ENCODE measurements around the gene SMYD3.
"Not testable (repeated sequence)": the region's sequence is repeated elsewhere in the genome, so short reads cannot be mapped to it uniquely, and the experiment has no call there.

SMYD3 gene

GRCh38 chr1:245807954-245808719 is 698.9 kb downstream of the SMYD3 start:
- no peak for DNase-seq

- no peak for DNase-seq
These were observed 699.8 kb downstream of the SMYD3 start for GRCh38 chr1:245807306-245807705.

GRCh38 chr1:245805532-245805931 is 701.5 kb downstream of the SMYD3 start:
- no peak for DNase-seq

DNA sequence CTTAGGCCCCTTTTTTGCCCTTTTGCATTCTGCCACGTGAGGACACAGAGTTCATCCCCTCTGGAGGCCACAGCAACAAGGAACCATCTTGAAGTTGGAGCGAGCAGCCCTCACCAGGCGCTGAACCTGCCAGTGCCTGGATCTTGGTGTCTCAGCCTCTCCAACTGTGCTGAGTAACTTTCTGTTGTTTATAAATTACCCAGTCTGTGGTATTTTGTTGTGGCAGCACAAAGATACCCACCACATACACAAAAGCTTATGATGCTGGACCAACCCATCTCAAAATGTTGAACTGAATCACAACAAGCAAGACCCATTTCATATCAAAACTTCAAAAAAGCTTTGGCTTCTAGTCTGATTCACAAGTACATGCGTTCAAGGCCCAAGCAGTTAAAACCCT is 702.4 kb downstream of the SMYD3 start:
- no peak for DNase-seq

- DNase-seq, result no peak
These were observed 703.4 kb downstream of the SMYD3 start for GRCh38 chr1:245803666-245804037.

DNA sequence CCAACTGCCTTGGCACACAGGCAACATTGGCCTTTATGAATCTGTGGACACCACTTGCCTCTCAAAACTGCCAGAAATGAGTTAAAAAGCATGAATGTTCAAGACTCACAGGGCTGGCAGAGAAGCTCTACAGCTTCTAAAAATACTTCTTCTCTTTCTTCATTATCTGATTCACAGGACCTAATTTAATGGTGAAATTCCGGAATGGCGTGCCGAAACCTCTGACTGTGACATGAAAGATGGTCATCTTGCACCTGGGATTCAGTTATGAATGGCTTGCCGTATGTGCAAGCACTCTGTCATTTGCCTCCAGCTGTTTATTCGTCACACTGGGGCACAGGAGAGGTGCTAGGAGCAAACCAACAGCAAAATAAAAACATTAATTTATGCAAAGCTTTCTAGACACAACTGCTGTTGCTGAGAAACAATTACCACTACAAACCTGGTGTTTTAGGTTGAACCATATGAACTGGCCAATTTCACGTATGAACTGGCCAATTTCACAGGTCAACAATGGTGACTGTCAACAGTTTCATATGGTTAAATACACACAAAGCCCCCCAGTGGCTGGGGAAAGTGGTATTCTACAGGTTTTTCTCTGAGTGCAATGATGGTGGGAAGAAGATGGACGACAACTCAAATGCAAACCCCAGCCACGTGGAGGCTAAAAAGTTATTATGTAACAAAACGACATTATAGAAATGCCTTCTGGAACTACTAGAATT is 704.0 kb downstream of the SMYD3 start:
- DNase-seq, result no peak

- no peak for DNase-seq
These were observed 706.0 kb downstream of the SMYD3 start for GRCh38 chr1:245800901-245801605.

- no peak for DNase-seq
These were observed 708.7 kb downstream of the SMYD3 start for GRCh38 chr1:245798349-245798711.

DNA sequence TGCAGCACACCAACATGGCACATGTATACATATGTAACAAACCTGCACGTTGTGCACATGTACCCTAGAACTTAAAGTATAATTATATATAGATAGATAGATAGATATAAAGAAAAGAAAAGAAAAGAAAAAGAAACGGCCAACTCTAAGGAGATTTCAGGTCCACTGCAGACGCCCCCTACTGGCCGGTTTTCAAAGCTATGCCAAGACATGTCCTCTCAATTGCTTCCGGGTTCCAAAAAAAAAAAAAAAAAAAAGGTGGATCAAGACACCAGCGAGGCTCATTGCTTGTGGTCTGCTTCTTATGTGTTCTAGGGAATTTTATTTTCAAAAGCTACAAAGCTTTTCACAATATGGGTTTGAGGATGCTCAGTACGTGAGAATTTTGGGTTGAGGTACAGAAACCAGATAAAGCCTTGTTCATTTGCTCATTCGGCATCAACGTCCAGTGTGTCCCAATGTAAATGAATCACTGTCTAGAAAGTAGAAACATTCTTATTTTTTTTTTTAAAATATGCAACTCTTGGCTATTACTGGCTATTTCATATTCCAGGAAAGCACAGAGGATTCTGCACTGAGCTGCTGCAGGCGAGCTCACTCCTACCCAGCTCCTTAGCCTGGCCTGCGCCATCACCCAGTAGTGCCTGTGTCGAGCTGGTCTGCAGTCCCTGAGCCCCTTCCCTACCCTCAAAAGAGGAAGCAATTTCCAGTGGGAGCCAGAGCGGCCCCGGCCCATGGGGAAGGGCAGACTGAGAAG is 709.3 kb downstream of the SMYD3 start:
- no peak for DNase-seq

GRCh38 chr1:245791410-245792312 is 715.4 kb downstream of the SMYD3 start:
- DNase-seq, result no peak

DNA sequence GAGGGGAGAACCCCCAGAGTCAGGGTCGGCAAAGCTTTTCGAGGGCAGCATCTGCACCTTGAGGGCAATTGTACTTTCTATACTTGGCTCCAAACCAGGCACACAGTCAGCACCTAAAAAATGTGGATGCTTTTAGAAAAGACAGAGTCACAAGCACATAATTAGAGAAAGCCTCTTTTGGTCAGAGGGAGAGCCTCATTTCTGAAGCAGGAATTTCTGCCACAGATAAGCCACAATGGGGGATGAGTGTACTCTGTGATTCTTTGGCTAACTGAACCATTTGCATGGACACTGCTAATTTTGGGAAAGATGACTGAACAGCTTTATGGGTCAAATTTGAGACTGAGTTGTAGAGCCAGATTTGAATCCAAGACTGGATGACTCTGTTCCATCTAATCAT is 716.6 kb downstream of the SMYD3 start:
- DNase-seq, result no peak

DNA sequence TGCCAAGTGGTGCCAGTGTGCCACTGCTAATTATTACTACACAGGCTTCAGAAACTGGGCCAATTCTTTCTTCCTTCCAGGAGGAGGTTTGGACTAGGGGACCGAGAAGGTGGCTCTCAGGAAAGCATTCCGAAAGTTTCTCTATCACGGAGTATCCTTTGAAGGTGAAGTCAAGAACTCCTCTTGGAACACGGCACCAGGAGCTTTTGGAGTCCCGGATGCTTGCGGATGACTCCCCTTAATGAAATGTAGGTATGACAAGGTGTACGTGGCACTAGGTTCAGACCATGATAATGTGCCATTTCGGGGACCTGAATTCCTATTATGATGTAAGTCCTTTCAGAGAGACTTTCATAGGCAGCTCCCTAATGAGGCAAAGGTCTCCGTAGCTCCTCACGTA is 718.2 kb downstream of the SMYD3 start:
- no peak for DNase-seq

- DNase-seq, result no peak
These were observed 718.8 kb downstream of the SMYD3 start for GRCh38 chr1:245788269-245788668.

- DNase-seq, result no peak
These were observed 720.1 kb downstream of the SMYD3 start for GRCh38 chr1:245786948-245787347.

- no peak for DNase-seq
These were observed 727.0 kb downstream of the SMYD3 start for GRCh38 chr1:245779797-245780755.

DNA sequence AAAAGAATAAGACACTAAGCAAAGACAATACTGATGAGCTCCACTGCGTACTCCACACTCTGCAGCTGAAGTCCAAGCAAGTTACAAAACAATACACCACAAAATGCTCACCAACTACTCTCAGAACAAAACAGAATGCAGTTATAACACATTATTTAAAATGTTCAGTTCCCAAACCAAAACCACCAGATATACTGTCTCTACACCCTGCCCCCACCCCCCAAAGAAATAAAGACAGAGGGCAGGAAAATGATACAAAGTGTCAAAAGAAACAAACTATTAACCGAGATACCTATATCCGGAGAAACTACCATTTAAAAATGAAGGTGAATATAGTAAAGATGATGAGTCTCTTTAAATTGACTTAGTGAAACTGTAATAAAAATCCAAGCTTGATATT is 729.3 kb downstream of the SMYD3 start:
- no peak for DNase-seq

- peak; percentile 76 for DNase-seq
These were observed 730.3 kb downstream of the SMYD3 start for GRCh38 chr1:245776694-245777332.

DNA sequence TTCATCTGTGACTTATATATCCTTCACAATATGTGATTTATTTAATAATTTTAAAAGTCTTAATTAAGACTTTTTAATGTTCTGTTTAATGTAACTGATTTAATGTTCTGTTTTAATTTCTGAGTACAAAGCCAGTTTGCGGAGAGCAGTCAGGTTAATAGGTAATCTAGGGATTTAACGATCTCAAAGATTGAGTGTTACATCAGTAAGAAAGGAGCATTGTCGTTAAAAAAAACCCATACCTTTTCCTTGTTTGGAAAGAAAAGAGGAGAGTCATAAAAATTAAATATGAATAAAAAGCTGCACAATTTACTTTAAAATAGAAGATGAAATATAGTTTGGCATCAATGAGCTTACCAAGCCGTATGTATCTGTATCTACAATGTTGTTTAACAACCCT is 730.9 kb downstream of the SMYD3 start:
- no peak for DNase-seq

GRCh38 chr1:245774931-245775330 is 732.1 kb downstream of the SMYD3 start:
- DNase-seq, result not testable (repeated sequence)

DNA sequence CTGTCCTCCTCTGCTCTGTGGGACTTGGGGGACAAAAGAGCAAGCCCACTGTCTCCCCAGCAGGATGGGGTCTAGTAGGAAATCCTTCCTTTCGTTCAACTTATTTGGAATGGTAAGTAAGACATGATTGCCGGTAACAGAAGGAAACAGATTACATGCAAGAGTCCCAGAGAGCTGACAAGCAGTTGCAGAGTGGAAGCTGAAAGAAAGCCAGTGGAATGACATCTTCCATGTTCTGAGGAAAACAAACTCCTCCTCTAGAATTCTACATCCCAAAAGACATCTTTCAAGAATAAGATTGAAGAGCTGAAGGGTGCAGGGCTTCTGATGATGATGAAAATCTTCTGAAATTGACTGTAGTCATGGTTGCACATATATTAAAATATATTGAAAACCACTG is 732.9 kb downstream of the SMYD3 start:
- no peak for DNase-seq

Measured in NCI-H345 (cell line).